Ovary (tissue), 3 donors: ENCODE data around the gene PRXL2B.

Source experiments
- POLR2A ChIP-seq: fragments of 450-650 bp; IDR thresholded peaks from one replicate; pipeline ENCODE4 v1.6.1; 2017; ENCODE audit warnings: antibody characterized with exemption, mild to moderate bottlenecking, moderate library complexity
- TF ChIP-seq, protein P1 (sequence below), 3 donors: fragments of 450-650 bp in 2 of 3; fragments of 200-600 bp in 1 of 3; IDR thresholded peaks; one replicate each; pipeline versions ENCODE4 v1.5.1 to v1.8.0; 2016 to 2022; ENCODE audit warnings: antibody characterized with exemption in 3 of 3, mild to moderate bottlenecking in 1 of 3
- donor health status: DM: no; HTN: no; CAD: no.

DNA sequence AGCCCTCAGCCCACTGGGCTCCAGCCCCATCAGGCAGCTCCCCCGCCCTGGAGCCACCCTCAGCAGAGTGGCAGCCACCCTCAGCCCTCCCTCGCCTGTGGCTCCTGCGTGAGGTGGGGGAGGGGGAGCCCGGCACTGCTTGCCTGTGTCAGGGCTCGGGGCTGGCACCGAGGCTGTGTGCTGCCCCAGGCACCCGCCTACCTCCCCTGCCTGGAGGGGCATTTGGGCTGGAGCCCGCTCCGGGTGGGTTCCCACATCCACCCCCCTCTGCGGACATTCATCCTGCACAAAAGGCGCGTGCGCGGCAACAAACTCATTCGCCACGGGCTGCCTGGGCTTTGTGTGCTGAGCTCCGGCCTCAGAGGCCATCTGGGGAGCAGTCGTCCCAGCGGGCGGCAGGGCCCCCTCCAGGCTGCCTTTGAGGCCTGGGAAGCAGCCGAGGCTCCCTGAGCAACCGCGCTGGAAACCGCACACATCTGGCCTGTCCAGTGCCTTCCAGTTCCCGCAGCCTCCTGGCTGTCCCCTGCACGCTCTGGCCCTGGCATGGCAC lies 43.0 kb upstream of the PRXL2B start:
- TF ChIP-seq, protein P1, sequence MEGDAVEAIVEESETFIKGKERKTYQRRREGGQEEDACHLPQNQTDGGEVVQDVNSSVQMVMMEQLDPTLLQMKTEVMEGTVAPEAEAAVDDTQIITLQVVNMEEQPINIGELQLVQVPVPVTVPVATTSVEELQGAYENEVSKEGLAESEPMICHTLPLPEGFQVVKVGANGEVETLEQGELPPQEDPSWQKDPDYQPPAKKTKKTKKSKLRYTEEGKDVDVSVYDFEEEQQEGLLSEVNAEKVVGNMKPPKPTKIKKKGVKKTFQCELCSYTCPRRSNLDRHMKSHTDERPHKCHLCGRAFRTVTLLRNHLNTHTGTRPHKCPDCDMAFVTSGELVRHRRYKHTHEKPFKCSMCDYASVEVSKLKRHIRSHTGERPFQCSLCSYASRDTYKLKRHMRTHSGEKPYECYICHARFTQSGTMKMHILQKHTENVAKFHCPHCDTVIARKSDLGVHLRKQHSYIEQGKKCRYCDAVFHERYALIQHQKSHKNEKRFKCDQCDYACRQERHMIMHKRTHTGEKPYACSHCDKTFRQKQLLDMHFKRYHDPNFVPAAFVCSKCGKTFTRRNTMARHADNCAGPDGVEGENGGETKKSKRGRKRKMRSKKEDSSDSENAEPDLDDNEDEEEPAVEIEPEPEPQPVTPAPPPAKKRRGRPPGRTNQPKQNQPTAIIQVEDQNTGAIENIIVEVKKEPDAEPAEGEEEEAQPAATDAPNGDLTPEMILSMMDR (IDR thresholded peaks at IDR 0.05): no peak
- TF ChIP-seq POLR2A: no peak
